ENCODE data around the gene YPEL1.
"Not testable (repeated sequence)": the region's sequence is repeated elsewhere in the genome, so short reads cannot be mapped to it uniquely, and the experiment has no call there.

DNA sequence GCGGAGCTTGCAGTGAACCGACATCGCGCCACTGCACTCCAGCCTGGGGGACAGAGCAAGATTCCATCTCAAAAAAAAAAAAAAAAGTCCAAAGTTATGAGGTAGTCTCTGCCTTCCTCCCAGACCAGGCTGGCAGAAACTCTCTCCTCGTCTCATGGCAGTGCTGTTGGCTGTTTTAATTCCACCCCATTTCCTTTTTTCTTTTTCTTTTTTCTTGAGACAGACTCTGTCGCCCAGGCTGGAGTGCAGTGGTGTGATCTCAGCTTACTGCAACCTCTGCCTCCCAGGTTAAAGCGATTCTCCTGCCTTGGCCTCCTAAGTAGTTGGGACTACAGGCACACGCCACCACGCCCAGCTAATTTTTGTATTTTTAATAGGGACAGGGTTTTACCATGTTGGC lies 42.7 kb downstream of the YPEL1 start:
- TF ChIP-seq, protein P1, sequence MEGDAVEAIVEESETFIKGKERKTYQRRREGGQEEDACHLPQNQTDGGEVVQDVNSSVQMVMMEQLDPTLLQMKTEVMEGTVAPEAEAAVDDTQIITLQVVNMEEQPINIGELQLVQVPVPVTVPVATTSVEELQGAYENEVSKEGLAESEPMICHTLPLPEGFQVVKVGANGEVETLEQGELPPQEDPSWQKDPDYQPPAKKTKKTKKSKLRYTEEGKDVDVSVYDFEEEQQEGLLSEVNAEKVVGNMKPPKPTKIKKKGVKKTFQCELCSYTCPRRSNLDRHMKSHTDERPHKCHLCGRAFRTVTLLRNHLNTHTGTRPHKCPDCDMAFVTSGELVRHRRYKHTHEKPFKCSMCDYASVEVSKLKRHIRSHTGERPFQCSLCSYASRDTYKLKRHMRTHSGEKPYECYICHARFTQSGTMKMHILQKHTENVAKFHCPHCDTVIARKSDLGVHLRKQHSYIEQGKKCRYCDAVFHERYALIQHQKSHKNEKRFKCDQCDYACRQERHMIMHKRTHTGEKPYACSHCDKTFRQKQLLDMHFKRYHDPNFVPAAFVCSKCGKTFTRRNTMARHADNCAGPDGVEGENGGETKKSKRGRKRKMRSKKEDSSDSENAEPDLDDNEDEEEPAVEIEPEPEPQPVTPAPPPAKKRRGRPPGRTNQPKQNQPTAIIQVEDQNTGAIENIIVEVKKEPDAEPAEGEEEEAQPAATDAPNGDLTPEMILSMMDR (conservative IDR thresholded peaks at IDR 0.05; ENCODE audit: low read length) = not testable (repeated sequence)
- TF ChIP-seq EZH2phosphoT487 (IDR thresholded peaks at IDR 0.05; ENCODE audit: borderline replicate concordance, low read depth, low read length) = not testable (repeated sequence)
